HG02610 (cell line): ENCODE results near the gene MEGF11.

Experiments used
- ATAC-seq: cut with Tn5 transposase; IDR thresholded peaks from one replicate; pipeline ENCODE4 v1.9.1; 2021; ENCODE audit warnings: mild to moderate bottlenecking, moderate library complexity; ENCODE audit not compliant: unreplicated experiment

Gene MEGF11

GRCh38 chr15:66253418-66254088 is at the start of gene MEGF11:
Gene MEGF11 (minus strand): TSS chr15:66253750. CDS start chr15:66128403, 125,347 bp downstream.
- ATAC-seq: no peak

DNA sequence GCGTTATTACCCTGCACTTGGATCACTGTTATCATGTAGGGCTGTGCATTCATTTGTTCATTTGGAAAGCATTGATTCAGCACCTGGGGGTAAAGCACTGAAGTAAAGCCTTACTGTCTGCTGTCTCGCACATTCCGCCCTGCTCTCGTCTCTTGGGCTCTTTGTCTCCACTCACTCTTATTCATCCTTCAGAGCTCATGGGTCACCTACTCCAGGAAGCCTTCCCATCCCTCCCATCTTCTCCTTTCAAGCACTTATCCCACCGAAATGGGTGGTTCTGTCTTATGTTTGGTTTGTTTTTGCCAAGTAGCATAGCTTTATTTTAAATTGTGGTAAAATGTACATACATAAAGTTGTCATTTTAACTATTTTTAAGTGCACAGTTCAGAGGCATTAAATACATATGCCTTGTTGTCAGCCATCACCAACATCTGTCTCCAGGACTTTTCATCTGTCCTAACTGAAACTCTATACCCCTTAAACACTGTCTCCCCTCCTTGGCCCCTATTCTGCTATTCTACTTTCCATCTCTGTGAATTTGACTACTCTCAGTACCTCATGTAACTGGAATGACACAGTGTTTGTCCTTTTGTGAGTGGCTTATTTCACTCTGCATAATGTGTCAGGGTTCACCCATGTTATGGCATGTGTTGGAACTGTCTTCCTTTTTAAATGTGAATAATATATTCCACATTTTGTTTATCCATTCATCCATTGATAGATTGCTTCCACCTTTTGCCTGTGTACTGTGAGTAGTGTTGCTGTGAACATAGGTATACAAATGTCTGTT is 49.1 kb upstream of the MEGF11 start:
- no peak for ATAC-seq

DNA sequence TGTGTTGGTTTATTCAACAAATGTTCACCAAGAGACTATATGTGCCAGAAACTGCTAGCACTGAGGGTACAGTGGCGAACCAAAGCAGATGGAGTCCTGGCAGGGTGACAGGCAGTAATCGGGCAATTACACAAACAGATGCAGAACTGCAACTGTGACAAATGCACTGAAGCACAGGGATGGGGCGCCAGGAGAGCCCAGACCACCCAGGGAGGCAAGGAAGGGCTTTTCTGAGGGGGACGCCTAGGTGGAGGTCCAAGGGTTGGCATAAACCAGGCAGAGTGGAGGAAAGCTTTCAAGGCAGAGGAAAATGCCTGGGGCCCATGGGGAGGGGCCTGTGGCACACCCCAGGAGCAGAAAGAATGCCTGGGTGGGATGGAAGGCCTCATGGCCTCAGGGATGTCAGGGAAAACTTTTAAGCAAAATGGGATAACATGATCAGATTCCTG is 45.3 kb upstream of the MEGF11 start:
- ATAC-seq: no peak

GRCh38 chr15:66296186-66296585 is 42.6 kb upstream of the MEGF11 start:
- no peak for ATAC-seq

- no peak for ATAC-seq
Measured at GRCh38 chr15:66294932-66295235, 41.3 kb upstream of the MEGF11 start.

DNA sequence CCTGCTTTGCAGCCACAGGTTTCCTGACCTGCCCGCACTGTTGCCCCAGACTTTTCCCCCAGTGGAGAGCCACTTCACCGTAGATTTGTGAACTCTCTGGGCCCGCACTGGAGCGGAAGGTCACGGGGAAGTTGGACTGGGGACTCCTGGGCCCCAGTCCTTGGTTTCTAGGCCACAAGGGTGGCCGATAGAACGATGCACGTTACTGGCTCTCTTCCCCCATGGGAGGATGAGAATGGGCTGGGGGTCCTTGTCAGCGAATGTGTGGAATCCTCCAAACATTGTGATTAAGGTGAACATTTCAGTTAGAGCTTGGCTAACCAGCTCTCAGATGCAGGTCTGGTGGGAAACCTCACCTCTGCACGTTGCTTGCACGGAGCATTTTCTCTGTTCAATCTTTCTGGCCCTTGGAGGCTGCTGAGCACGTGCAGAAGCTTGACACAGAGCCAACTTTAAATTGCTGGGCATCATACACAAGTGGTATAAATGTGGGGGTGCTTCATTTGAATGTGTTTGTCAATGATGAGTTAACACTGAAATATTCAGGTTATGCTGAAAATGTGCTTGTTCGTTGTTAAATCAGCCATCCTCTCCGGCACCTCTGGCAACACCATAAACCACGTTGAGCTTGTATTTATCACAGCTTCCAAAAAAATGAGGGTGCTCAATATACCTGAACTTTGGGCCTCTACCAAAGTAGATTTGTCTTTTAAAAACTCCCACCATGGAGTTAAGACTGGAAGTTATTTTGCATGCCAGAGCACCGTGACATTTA is 40.8 kb upstream of the MEGF11 start:
- peak; percentile 9 for ATAC-seq

DNA sequence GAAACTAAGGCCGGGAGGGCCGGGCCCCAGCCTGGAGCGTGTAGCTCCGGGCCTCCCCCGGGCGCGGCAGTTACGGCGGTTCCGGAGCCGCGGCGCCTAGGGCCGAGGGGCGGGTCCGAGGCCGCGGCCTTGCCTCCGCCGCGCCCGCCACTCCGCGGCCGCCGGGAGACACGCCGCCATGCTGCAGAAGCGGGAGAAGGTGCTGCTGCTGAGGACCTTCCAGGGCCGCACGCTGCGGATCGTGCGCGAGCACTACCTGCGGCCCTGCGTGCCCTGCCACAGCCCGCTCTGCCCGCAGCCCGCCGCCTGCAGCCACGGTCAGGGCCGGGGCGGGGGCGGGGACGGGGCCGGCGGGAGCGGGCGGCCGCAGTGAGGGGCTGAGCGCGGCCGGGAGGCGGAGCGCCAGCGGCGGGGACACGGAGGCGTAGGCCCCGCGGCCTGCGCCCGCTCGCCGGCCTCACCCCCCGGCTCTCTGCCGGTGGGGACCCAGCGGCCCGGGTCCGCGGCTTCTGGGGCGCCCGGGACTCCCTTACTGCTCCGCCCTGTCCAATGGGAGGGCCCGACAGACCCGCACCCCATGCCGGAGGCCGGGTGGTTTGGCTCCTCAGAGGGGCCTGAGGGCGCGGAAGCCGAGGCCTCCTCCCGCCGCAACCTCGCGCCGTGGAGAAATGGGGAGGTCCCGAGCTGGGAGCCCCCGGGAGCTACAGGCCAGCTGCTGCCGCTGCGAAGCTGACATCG is 40.0 kb upstream of the MEGF11 start, which contains the start of gene DIS3L:
TSS of gene DIS3L (plus strand) at position 150 of the 738 bp plus-strand sequence. CDS start at position 179, 29 bp downstream.
- ATAC-seq: peak; percentile 71

DNA sequence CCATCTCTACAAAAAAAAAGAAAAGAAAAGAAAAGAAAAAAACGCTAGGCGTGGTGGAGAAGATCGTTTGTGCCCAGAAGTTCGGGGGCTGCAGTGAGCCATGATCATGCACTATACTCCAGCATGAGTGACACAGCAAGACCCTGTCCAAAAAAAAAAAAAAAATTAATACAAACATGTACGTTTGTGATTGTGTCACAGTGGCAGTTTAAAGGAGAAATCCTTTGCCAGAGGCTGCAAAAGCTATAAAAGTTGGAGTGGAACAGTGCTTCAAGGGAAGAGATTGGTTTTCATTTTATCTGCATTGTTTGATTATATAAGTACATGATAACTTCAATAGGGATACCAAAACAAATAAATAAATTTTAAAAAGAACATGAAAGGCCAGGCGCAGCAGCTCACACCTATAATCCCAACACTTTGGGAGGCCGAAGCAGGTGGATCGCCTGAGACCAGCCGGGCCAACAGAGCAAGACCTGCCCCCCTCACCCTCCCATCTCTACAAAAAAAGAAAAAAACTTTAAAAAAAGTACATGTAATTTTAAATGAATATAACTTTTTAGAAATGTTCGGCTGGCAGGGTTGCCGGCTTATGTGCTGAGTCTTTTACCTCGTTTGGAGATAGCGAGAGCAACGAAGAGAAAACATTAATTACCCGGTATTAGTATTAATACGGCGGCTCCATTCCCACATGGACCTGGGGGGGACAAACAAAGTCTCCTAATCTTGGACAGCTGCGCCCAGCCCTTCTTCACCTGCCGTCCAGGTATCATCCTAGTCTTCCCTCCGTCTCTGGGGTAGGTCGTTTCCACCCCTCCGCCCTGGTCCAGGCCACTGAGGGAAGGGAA is 39.2 kb upstream of the MEGF11 start:
- no peak for ATAC-seq

DNA sequence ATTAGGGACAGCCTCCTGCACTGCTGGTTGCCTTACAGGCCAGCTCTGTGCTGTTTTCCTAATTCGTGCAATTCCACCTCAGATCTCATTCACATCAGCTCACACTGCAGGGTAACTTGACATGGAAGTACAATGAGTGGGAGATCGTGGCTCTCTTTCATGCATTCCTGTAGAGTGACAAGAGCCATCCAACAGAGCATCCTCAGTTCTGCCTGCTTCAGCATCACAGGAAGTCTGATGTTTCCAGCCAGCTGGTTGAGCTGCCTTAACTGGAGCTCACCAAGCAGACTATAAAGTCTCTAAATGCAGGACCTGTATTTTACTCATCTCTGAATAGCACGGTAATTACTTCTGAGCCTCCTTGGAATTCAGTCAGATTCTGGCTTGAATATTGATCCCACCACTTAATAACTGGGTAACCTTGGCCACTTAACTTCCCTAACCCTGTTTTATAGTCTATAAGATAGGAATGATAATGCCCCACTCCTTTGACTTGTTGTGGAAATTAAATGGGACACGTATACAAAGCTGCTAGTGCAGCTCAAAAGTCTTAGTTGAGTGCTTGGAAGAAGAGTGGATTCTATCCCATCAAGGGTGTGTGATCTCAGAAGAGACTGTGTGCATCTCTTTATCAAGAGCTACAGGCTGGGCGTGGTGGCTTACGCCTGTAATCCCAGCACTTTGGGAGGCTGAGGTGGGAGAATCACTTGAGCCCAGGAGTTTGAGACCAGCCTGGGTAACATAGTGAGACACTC is 38.4 kb upstream of the MEGF11 start:
- no peak for ATAC-seq

- ATAC-seq: no peak
Measured at GRCh38 chr15:66290518-66290917, 37.0 kb upstream of the MEGF11 start.

GRCh38 chr15:66290007-66290406 is 36.5 kb upstream of the MEGF11 start:
- no peak for ATAC-seq

- ATAC-seq: no peak
Measured at GRCh38 chr15:66288551-66289185, 35.1 kb upstream of the MEGF11 start.

DNA sequence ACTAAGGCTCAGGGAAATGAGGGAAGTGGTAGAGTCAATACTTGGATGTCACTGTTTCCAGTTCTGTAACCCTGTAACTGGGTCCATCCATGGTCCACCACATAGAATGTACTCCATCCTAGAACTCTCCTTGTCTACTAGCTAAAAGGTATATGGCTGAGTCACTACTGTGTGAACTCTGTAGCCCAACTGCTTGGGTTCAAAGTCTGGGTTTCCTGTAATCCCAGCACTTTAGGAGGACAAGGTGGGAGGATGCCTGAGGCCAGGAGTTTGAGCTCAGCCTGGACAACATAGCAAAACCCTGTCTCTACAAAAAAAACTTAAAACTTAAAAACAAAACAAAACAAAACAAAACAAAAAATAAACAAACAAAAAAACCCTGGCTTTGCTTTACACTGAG is 34.5 kb upstream of the MEGF11 start:
- no peak for ATAC-seq

DNA sequence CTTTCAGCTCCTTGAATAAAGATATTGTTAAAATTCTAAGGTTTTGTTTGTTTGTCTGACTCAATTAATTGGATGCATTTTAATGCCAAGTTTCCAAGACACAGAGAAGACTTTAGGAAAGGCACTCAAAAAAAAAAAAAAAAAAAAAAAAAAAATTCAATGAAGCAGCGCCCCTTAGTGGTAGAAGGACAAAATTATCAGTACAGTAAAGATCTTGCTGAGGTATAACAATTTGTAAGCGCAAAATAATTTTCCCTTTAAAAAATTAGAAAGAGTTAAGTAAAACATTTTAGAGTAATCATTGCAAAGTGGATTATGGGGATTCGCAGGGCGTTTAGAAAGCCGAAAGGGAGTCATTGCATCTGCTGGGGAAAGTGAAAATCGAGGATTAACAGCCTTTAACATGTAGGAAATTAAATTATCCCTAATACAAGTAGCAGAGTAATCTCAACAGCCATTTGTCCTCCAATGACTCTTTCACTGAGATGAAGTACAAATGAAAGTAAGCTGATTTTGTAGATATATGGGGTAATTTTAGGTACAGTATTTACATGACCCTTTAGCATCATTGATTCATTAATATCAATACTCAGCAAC is 34.0 kb upstream of the MEGF11 start:
- ATAC-seq: no peak

- no peak for ATAC-seq
Measured at GRCh38 chr15:66285533-66286280, 32.2 kb upstream of the MEGF11 start.

DNA sequence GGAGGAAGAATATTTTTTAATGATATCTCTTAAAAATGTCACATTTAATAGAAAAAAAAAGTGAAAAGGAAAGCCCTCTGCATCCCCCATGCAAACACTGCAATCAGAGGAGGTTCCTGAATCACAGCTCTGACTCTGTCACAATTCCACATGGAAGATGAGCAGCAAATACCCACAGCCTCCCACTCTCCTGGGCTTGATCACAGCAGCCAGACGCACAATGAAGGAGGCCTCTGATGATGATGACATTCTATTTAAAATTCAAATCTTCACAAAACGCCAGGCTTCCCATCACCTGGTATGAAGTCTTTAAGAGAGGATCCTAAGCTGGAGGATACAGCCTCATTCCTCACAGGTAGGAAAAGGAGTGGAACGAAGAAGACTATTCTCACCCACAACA is 30.7 kb upstream of the MEGF11 start:
- no peak for ATAC-seq

- no peak for ATAC-seq
Measured at GRCh38 chr15:66278671-66279070, 25.1 kb upstream of the MEGF11 start.

DNA sequence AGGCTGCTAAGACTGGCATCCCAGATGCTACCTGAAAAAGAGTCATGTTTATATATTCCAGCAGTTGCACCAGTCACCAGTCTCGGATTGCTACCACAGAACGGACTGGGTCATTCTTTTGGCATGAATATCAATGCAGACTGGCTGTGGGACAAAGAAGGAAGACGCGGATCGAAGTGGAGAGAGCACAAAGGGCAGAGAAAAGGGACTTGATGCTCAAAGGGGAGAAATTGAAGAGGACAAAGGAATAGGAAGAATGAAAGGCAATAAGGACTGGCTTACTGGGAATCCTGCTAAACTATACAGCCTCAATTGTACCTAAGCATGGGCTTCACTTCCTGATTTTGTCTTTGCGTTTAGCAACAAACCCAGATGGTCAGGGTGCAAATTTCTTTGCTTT is 24.5 kb upstream of the MEGF11 start:
- ATAC-seq: no peak
